Kasumi-1 (cell line): Measurements from ENCODE around the gene JMY.
"Not testable (repeated sequence)": the region's sequence is repeated elsewhere in the genome, so short reads cannot be mapped to it uniquely, and the experiment has no call there.

ENCODE experiments used
- DNase-seq, 2 experiments: peaks; one replicate each; lab custom pipeline; 2025; lab: John Stamatoyannopoulos, UW

JMY gene

DNA sequence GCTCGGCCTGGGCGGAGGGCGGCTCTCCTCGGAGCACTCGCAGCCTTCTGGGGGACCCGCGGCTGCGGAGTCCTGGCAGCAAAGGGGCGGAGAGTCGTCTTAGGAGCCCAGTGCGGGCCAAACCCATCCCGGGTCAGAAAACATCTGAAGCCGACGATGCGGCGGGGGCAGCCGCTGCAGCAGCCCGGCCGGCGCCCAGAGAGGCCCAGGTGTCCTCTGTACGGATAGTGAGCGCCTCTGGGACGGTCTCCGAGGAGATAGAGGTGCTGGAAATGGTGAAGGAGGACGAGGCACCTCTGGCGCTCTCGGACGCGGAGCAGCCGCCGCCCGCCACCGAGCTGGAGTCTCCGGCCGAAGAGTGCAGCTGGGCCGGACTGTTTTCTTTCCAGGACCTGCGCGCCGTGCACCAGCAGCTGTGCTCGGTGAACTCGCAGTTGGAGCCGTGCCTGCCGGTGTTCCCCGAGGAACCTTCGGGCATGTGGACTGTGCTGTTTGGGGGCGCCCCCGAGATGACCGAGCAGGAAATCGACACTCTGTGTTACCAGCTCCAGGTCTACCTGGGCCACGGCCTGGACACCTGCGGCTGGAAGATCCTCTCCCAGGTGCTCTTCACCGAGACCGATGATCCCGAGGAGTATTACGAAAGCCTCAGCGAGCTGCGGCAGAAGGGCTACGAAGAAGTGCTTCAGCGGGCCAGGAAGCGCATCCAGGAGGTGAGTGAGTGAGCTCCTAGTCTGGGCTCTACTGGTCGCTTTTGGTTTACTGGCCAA lies 1.2 kb downstream of the JMY start:
- peak in 1 of 2 experiments; percentile 68 for DNase-seq

- peak; percentile 58 to 68 for DNase-seq
These were observed 2.0 kb downstream of the JMY start for GRCh38 chr5:79237740-79238560.

GRCh38 chr5:79240561-79240960 lies 4.6 kb downstream of the JMY start:
- no peak for DNase-seq

DNA sequence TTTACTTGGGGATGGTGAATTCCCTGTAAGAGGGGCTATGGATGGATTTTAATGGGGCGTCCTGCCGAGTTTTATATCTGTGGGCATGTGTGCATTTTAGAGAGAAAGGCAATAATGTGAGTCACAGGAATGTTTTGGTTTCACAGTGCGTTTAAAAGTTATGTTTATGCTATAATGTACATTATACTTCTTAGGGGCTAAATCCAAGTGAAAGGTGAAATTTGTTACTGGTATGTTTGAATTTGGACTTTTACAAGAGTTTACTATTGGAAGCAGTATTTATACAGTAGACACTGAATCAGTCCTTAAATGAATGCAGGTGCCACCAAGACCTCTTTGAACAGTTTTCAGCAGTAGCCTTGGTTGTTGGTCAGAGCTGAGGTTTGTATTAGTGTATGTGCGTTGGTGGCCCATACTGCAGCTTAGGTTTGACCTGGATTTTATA lies 5.6 kb downstream of the JMY start:
- no peak for DNase-seq

- DNase-seq: no peak
These were observed 6.5 kb downstream of the JMY start for GRCh38 chr5:79242242-79243039.

DNA sequence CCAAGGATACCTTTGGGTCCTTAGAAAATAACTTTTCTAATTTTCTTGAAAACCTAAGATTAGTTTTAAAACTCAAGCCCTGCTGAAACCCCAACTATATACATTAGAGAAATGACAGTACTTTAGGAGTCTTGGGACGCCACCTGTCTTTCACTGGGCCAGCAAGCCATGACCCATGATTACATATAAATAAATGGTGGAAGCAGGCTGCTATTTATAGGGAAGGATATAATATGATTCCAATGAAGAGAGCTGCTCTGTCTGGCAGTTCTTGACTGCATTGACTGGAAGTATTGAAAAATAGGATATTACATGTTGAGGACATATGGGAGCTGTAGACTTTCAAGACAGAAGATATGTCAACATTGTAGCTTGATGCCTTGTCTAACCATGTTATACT lies 7.3 kb downstream of the JMY start:
- no peak for DNase-seq

DNA sequence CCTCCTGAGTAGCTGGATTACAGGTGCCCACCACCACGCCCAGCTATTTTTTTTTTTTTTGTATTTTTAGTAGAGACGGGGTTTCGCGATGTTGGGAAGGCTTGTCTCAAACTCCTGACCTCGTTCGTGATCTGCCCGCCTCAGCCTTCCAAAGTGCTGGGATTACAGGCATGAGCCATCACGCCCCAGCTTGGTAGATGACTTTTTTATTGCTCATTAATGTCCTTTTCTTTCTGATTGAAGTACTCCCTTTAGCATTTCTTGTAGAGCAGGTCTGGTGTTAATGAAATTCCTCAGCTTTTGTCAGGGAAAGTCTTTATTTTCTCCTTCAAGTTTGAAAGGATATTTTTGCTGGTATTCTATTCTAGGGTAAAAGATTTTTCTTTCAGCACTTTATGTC lies 18.1 kb downstream of the JMY start:
- not testable (repeated sequence) for DNase-seq

GRCh38 chr5:79255786-79256557 lies 20.0 kb downstream of the JMY start:
- no peak for DNase-seq

DNA sequence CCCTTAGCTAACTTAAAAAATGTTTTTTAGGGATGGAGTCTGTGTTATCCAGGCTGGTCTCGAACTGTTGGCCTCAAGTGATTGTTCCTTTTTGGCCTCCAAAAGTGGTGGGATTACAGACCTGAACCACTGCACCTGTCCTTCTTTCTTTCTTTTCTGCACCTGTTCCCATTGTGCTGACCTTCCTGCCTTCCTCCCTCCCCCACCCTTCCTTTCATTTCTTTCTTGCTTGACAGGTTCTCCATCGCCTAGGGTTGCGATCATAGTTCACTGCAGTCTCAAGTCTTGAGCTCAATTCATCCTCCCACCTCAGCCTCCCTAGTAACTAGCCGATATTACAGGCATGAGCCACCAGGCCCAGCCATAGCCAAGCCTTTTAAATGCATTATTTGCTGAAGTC lies 20.6 kb downstream of the JMY start:
- DNase-seq: no peak

- no peak for DNase-seq
These were observed 21.4 kb downstream of the JMY start for GRCh38 chr5:79257314-79257713.

- DNase-seq: no peak
These were observed 22.9 kb downstream of the JMY start for GRCh38 chr5:79258801-79259200.

- no peak for DNase-seq
These were observed 23.5 kb downstream of the JMY start for GRCh38 chr5:79259383-79259782.

DNA sequence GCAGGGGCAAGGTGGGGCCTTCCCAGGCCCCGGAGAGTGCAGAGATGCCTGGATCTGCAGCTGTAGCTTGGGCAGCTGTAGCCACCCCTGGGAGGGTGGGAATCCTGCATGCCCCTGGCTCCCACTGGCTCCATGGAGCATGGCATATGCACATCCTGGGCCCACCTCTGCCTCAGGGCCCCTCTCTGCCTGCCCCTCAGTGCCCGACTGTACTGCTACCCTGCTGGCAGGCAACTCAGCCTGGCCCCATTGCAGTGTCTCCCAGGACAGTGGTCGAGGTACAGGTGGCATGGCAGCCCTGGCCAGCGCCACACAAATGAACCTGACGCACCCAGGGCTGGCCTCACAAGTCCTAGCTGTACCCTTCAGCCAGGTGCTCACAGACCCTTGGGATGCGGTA lies 23.9 kb downstream of the JMY start:
- no peak for DNase-seq

DNA sequence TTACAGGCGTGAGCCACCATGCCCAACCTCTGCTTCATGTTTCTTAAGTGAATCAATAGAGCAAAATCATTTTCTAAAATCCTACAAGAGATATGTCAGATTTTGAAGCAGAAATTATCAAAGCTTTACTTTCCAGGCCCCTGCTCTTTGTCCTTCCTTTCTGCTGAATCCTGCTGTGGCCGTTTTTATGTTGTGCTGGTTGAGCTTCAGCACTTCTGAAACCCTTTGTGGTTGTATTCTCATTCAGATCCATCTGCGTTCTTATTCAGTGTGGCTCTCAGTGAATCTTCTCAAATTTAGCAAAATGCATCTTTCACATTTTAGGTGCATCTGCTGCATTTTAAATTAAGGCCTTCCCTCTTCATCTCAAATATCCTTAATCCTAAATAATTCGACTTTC lies 26.0 kb downstream of the JMY start:
- no peak for DNase-seq

DNA sequence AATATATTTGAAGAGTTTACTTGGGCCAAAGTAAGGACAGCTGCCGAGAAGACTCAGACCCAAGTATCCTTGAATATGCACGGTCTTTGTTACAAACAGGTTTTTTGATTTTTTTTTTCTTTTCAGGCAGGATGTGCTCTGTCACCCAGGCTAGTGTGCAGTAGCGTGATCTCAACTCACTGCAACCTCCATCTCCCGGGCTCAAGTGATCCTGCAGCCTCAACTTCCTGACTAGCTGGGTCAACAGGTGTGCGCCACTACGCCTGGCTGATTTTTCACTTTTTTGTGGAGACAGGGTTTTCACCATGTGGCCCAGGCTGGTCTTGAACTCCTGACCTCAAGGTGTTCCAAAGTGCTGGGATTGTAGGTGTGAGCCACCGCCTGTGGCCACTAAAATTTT lies 27.4 kb downstream of the JMY start:
- DNase-seq: no peak

DNA sequence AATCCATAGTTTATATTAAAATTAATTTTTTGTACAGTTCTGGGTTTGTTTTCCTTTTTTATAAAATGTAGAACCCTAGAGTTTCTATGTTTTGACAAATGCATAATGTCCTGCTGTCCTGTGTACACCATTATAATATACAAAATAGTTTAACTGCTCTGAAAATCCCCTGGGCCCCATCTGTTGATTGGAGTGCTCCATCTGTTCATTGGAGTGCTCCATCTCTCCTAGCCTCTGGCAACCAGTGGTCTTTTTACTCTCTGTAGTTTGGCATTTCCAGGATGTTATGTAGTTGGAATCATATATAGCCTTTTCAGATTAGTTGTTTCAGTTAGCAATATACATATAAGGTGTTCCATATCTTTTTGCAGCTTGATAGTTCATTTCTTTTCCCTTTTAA lies 31.2 kb downstream of the JMY start:
- no peak for DNase-seq

GRCh38 chr5:79269733-79270166 lies 33.8 kb downstream of the JMY start:
- no peak for DNase-seq

DNA sequence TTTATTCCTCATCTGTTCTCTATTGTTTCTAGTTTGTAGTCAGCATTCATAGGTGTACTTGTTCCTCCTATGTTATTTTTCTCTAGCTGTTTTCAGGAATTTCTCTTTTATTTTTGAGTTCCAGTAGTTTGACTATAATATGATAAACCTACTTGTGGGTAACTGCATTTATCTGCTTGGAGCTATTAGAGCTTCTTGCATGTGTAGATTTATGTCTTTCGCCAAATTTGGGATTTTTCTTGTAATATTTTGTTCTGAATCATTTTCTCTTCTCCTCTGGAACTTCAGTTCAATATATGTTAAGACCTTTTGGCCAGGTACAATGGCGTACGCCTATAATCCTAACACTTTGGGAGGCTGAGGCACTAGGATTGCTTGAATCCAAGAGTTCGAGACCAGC lies 37.4 kb downstream of the JMY start:
- no peak for DNase-seq

GRCh38 chr5:79284846-79285245 lies 48.9 kb downstream of the JMY start:
- no peak for DNase-seq

DNA sequence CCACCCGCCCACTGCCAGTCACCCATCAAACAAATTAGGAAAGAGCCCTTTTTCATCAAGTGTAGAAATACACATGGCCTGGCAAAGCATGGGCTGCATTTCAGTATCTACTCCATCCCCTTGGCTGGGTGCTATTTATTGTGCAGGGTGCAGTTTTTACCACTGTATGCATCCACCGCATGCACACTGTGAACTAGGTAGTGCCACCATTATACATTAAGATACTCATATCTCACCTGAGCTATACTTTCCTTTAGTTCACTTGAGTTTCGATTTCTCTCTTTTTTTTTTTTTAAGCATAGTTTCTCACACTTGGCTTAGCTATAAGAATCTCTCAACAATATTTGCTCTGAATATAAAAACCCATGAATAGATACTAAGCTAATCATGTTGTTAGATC lies 49.4 kb downstream of the JMY start:
- DNase-seq: no peak

GRCh38 chr5:79285833-79286232 lies 49.9 kb downstream of the JMY start:
- no peak for DNase-seq

DNA sequence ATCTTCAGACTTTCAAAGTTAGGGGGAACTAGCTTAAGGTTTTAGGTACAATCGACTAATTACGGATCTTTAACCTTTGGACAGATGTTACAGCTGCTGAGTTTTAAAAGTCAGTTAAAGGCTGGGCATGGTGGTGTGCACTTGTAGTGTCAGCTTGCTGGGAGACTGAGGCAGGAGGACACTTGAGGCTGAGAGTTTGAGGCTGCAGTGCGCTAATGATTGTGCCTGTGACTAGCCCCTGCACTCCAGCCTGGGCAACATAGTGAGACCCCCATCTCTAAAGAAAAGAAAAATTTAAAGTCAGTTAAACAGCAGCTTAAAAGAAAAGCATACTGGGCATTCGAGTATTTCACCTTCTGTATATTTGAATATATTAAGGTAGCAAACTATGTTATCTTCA lies 51.4 kb downstream of the JMY start:
- DNase-seq: no peak
